Gastrocnemius medialis (tissue), 4 donors: ENCODE results near the gene RPP30. TPM values are rescaled to one million over a fixed set of nuclear protein-coding genes. Genes with fewer than 3 reads are reported as not detected.
"Not testable (repeated sequence)": the region's sequence is repeated elsewhere in the genome, so short reads cannot be mapped to it uniquely, and the experiment has no call there.

Experiments used
- ATAC-seq, 2 donors: fragments of 150-250 bp; one replicate each; pipeline ENCODE4 v1.9.1; 2016
- DNase-seq, 2 donors: peaks; one replicate each; pipeline ENCODE4 v3.0.0-alpha.2; 2019
- H3K27ac ChIP-seq, 4 donors: fragments of 200-600 bp; sonication (generic); 1 replicate in 1 of 4; 2 replicates in 3 of 4; pipeline ENCODE4 v1.5.1; 2016 to 2018; ENCODE audit warnings: mild to moderate bottlenecking in 2 of 4, moderate library complexity in 1 of 4
- H3K27me3 ChIP-seq, 3 donors: fragments of 200-600 bp; sonication (generic) in 2 of 3; 1 replicate in 1 of 3; 2 replicates in 2 of 3; pipeline versions ENCODE4 v1.5.1 to v1.6.0; 2016 to 2019; ENCODE audit warnings: mild to moderate bottlenecking in 1 of 3, moderate library complexity in 1 of 3
- H3K36me3 ChIP-seq, 2 donors: fragments of 200-600 bp; sonication (generic) in 1 of 2; one replicate each; pipeline ENCODE4 v1.5.1; 2017 to 2018
- H3K4me1 ChIP-seq, 2 donors: fragments of 200-600 bp; sonication (generic) in 1 of 2; one replicate each; pipeline ENCODE4 v1.5.1; 2016 to 2017; ENCODE audit warnings: mild to moderate bottlenecking in 2 of 2
- H3K4me3 ChIP-seq, 4 donors: fragments of 200-600 bp; sonication (generic) in 3 of 4; 1 replicate in 1 of 4; 2 replicates in 3 of 4; pipeline ENCODE4 v1.5.1; 2016 to 2019; ENCODE audit warnings: mild to moderate bottlenecking in 2 of 4
- H3K9me3 ChIP-seq, 3 donors: fragments of 200-600 bp; sonication (generic) in 2 of 3; 1 replicate in 1 of 3; 2 replicates in 2 of 3; pipeline ENCODE4 v1.5.1; 2016 to 2019
- CTCF ChIP-seq, 5 experiments: fragments of 450-650 bp in 3 of 5; fragments of 200-600 bp in 2 of 5; sonication (generic) in 2 of 5; IDR thresholded peaks in 4 of 5; conservative IDR thresholded peaks in 1 of 5; 1 replicate in 4 of 5; 2 replicates in 1 of 5; pipeline ENCODE4 v1.5.1; 2016 to 2019; ENCODE audit warnings: antibody characterized with exemption in 5 of 5, mild to moderate bottlenecking in 3 of 5, moderate library complexity in 3 of 5
- POLR2A ChIP-seq, 2 donors: fragments of 450-650 bp; IDR thresholded peaks; one replicate each; pipeline ENCODE4 v1.6.1; 2017; ENCODE audit warnings: antibody characterized with exemption in 2 of 2, mild to moderate bottlenecking in 2 of 2, moderate library complexity in 2 of 2
- in situ Hi-C, 4 donors: fragments of 200-750 bp; cut with MboI; loops; one replicate each; pipeline versions ENCODE4 v1.15.0 to v1.8.0; 2017; ENCODE audit warnings: low sequenced_read_pairs in 4 of 4
- intact Hi-C: fragments of 100-400 bp; cut with DNase I; formaldehyde crosslinking; loops from one replicate; pipeline ENCODE4 v1.15.1; 2023; ENCODE audit warnings: low total_unique reads
- total RNA-seq, 4 donors: library from RNA; depleted of rRNA; stranded (reverse); fragments of >200 nt; gene quantifications; one replicate each; pipeline versions ENCODE4 v1.1.0 to v1.2.3, GENCODE V29; 2016

Gene RPP30
- total RNA-seq, 4 donors from 2014 or later: 20.4 to 44.9 (median 31.3) TPM

DNA sequence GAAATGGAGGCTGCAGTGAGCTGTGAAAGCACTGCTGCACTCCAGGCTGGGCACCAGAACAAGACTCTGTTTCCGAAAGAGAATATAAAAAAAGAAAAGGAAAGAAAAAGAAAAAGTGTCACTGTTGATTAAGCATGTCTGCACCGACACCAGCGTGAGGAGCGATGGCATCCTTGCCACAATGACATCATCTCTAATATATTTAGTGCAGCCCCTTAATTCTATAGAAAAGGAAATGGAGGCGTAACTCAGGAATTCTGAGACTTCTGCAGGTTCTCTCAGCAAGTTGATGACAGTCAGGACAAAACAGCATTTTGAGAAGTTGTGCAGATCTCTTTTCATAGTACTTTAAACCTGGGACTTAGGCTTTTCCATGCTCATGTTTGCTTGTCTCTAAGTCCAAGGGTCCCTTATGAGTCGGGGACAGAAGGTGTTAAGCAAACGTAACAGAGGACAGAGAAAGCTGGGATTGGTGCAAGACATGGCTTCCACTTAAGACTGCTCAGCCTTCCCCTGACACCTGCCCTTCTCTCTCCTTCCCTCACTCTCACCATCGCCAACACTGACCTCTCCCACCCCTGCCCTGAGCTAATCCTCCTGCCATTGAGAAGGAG is 66.0 kb downstream of the RPP30 start:
- TF ChIP-seq CTCF (IDR thresholded peaks at IDR 0.05 in 4 of 5, conservative IDR thresholded peaks at IDR 0.05 in 1 of 5): no peak
- TF ChIP-seq POLR2A (IDR thresholded peaks at IDR 0.05): no peak
- no peaks in the 10 kb centered on the region for H3K4me1 ChIP-seq
- no peak overlapping the region for H3K27ac ChIP-seq
- H3K27me3 ChIP-seq: no peaks in the 10 kb centered on the region
- intact Hi-C loops: no loop called here
- H3K9me3 ChIP-seq: no peaks in the 10 kb centered on the region
- DNase-seq (no peak), ATAC-seq (no peak)
- in situ Hi-C loops: no loop called here
- no peaks in the 10 kb centered on the region for H3K36me3 ChIP-seq
- H3K4me3 ChIP-seq: no peak overlapping the region

- no peaks in the 10 kb centered on the region for H3K9me3 ChIP-seq
- H3K36me3 ChIP-seq: no peaks in the 10 kb centered on the region
- in situ Hi-C loops: no loop called here
- DNase-seq (no peak), ATAC-seq (no peak)
- TF ChIP-seq POLR2A (IDR thresholded peaks at IDR 0.05) (no peak), CTCF (IDR thresholded peaks at IDR 0.05 in 4 of 5, conservative IDR thresholded peaks at IDR 0.05 in 1 of 5) (no peak)
- H3K4me1 ChIP-seq: no peaks in the 10 kb centered on the region
- no peak overlapping the region for H3K4me3 ChIP-seq
- no peak overlapping the region for H3K27ac ChIP-seq
- no peaks in the 10 kb centered on the region for H3K27me3 ChIP-seq
- intact Hi-C loops: no loop called here
These were observed 67.3 kb downstream of the RPP30 start for GRCh38 chr10:90939116-90939515.

DNA sequence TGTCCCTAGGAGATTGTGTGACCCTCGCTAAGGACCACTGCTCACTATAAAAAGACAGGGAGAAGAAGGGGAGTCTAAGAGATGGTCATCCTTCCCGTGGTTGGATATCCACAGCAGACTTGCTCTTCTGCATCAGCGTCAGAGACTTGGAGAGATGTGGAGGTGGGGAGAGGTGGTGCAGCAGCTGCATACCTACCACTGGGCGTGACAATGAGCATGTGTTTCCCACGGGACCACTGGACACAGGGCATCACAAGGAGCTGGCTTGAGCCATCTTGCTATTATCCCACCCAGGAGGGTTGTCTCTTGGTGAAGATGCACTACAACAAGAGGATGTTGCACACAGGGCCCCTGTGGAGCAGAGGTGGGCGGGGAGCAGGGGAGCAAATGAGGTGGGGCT is 67.9 kb downstream of the RPP30 start:
- Histone ChIP-seq H3K27ac (no peak overlapping the region), H3K9me3 (no peaks in the 10 kb centered on the region), H3K36me3 (no peaks in the 10 kb centered on the region), H3K4me3 (no peak overlapping the region), H3K4me1 (no peaks in the 10 kb centered on the region), H3K27me3 (no peaks in the 10 kb centered on the region)
- TF ChIP-seq POLR2A (IDR thresholded peaks at IDR 0.05) (no peak), CTCF (IDR thresholded peaks at IDR 0.05 in 4 of 5, conservative IDR thresholded peaks at IDR 0.05 in 1 of 5) (no peak)
- in situ Hi-C loops (no loop called here), intact Hi-C loops (no loop called here)
- no peak for DNase-seq
- no peak for ATAC-seq

DNA sequence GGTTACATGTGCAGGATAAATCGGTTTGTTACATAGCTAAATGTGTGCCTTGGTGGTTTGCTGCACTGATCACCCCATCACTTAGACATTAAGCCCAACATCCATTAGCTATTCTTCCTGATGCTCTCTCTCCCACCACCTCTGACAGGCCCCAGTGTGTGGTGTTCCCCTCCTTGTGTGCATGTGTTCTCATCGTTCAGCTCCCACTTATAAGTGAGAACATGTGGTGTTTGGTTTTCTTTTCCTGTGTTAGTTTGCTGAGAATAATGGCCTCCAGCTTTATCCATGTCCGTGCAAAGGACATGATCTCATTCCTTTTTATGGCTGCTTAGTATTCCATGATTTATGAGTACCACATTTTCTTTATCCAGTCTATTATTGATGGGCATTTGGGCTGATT is 71.2 kb downstream of the RPP30 start:
- H3K36me3 ChIP-seq, H3K4me3 ChIP-seq, H3K9me3 ChIP-seq, ATAC-seq, H3K27me3 ChIP-seq, DNase-seq, H3K4me1 ChIP-seq, intact Hi-C loops, in situ Hi-C loops, H3K27ac ChIP-seq: not testable (repeated sequence)

DNA sequence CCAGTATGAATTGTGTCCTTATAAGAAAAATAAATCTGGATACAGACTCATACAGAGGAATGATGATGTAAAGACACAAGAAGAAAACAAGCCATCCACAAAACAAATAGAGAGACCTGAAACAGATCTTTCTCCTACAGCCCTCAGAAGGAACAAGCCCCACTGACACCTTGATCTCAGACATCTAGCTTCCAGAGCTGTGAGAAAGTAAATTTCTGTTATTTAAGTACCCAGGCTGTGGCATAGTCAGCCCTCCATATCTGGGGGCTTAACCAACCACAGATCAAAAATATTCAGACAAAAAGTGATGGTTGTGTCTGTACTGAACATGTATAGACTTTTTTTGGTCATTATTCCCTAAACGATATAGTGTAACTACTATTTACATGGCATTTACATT is 73.0 kb downstream of the RPP30 start:
- no peaks in the 10 kb centered on the region for H3K27me3 ChIP-seq
- DNase-seq (no peak), ATAC-seq (no peak)
- intact Hi-C loops: no loop called here
- no peaks in the 10 kb centered on the region for H3K9me3 ChIP-seq
- no peak for TF ChIP-seq CTCF (IDR thresholded peaks at IDR 0.05 in 4 of 5, conservative IDR thresholded peaks at IDR 0.05 in 1 of 5)
- no peak for TF ChIP-seq POLR2A (IDR thresholded peaks at IDR 0.05)
- no peak overlapping the region for H3K27ac ChIP-seq
- no peak overlapping the region for H3K4me3 ChIP-seq
- no peaks in the 10 kb centered on the region for H3K4me1 ChIP-seq
- H3K36me3 ChIP-seq: no peaks in the 10 kb centered on the region
- in situ Hi-C loops: no loop called here
